ENCODE data around the gene ELAVL2. TPM values are rescaled to one million over a fixed set of nuclear protein-coding genes. Genes with fewer than 3 reads are reported as not detected.

ELAVL2 gene
- polyA plus RNA-seq, 1 donor from 2014 or later = 106 TPM

- Histone ChIP-seq H2AFZ (ENCODE audit: low read depth, low read length) (no peak overlapping the region), H3K9me2 (ENCODE audit: insufficient read depth, low read length) (no peaks in the 10 kb centered on the region), H3K27me3 (ENCODE audit: insufficient read depth, low read depth, low read length) (peaks cover 14% of the 10 kb centered on the region), H3K9ac (ENCODE audit: low read length) (no peak overlapping the region), H3K9me3 (ENCODE audit: low read length) (no peaks in the 10 kb centered on the region), H3K4me3 (ENCODE audit: low read length) (no peak overlapping the region), H3F3A (ENCODE audit: insufficient read depth, low read length, poor library complexity, severe bottlenecking) (no peaks in the 10 kb centered on the region), H3K4me2 (ENCODE audit: low read length) (no peak overlapping the region), H4K20me1 (ENCODE audit: insufficient read depth) (no peaks in the 10 kb centered on the region), H3K79me2 (replicated peaks; ENCODE audit: insufficient read depth, low read length) (peaks cover 5% of the 10 kb centered on the region), H3K27ac (ENCODE audit: low read length) (no peak overlapping the region), H3K36me3 (ENCODE audit: insufficient read depth, low read length) (no peaks in the 10 kb centered on the region)
- TF ChIP-seq RAD21 (conservative IDR thresholded peaks at IDR 0.05) (no peak), POLR2AphosphoS5 (IDR thresholded peaks at IDR 0.05) (no peak), SMC3 (conservative IDR thresholded peaks at IDR 0.05; ENCODE audit: poor library complexity) (no peak)
These were observed 11.0 kb upstream of the ELAVL2 start for GRCh38 chr9:23837038-23837437.

GRCh38 chr9:23830929-23831730 is 5.1 kb upstream of the ELAVL2 start:
- no peak overlapping the region for H2AFZ ChIP-seq (ENCODE audit: low read depth, low read length)
- no peaks in the 10 kb centered on the region for H3K36me3 ChIP-seq (ENCODE audit: insufficient read depth, low read length)
- H3K9me3 ChIP-seq (ENCODE audit: low read length) = no peaks in the 10 kb centered on the region
- no peak overlapping the region for H3K27ac ChIP-seq (ENCODE audit: low read length)
- no peaks in the 10 kb centered on the region for H4K20me1 ChIP-seq (ENCODE audit: insufficient read depth)
- no peaks in the 10 kb centered on the region for H3K9me2 ChIP-seq (ENCODE audit: insufficient read depth, low read length)
- peaks cover 44% of the 10 kb centered on the region for H3K27me3 ChIP-seq (ENCODE audit: insufficient read depth, low read depth, low read length)
- TF ChIP-seq CTCF (IDR thresholded peaks at IDR 0.05; ENCODE audit: poor library complexity, severe bottlenecking) = no peak
- no peak for TF ChIP-seq SMC3 (conservative IDR thresholded peaks at IDR 0.05; ENCODE audit: poor library complexity)
- no peak for TF ChIP-seq REST (IDR thresholded peaks at IDR 0.05; ENCODE audit: borderline replicate concordance)
- TF ChIP-seq MXI1 (conservative IDR thresholded peaks at IDR 0.05; ENCODE audit: poor library complexity, severe bottlenecking) = no peak
- no peak for TF ChIP-seq TAF1 (IDR thresholded peaks at IDR 0.05; ENCODE audit: low read depth)
- no peak for TF ChIP-seq RAD21 (conservative IDR thresholded peaks at IDR 0.05)
- peak; percentile 47 for TF ChIP-seq POLR2AphosphoS5 (IDR thresholded peaks at IDR 0.05)
- H3K9ac ChIP-seq (ENCODE audit: low read length) = no peak overlapping the region
- no peaks in the 10 kb centered on the region for H3F3A ChIP-seq (ENCODE audit: insufficient read depth, low read length, poor library complexity, severe bottlenecking)
- peak overlapping the region; percentile 51 for H3K4me3 ChIP-seq (ENCODE audit: low read length)
- H3K79me2 ChIP-seq (replicated peaks; ENCODE audit: insufficient read depth, low read length) = peaks cover 5% of the 10 kb centered on the region
- H3K4me2 ChIP-seq (ENCODE audit: low read length) = no peak overlapping the region

- Histone ChIP-seq H3K9me3 (ENCODE audit: low read length) (no peaks in the 10 kb centered on the region), H4K20me1 (ENCODE audit: insufficient read depth) (no peaks in the 10 kb centered on the region), H3F3A (ENCODE audit: insufficient read depth, low read length, poor library complexity, severe bottlenecking) (no peaks in the 10 kb centered on the region), H3K27me3 (ENCODE audit: insufficient read depth, low read depth, low read length) (peaks cover 44% of the 10 kb centered on the region), H3K79me2 (replicated peaks; ENCODE audit: insufficient read depth, low read length) (peaks cover 8% of the 10 kb centered on the region), H3K27ac (ENCODE audit: low read length) (no peak overlapping the region), H3K4me3 (ENCODE audit: low read length) (no peak overlapping the region), H3K36me3 (ENCODE audit: insufficient read depth, low read length) (no peaks in the 10 kb centered on the region), H3K4me2 (ENCODE audit: low read length) (no peak overlapping the region), H3K9ac (ENCODE audit: low read length) (no peak overlapping the region), H3K9me2 (ENCODE audit: insufficient read depth, low read length) (no peaks in the 10 kb centered on the region), H2AFZ (ENCODE audit: low read depth, low read length) (no peak overlapping the region)
- TF ChIP-seq EZH2 (IDR thresholded peaks at IDR 0.05; ENCODE audit: borderline replicate concordance, insufficient read depth, low read length, poor library complexity, severe bottlenecking) (no peak), SMC3 (conservative IDR thresholded peaks at IDR 0.05; ENCODE audit: poor library complexity) (no peak), MXI1 (conservative IDR thresholded peaks at IDR 0.05; ENCODE audit: poor library complexity, severe bottlenecking) (no peak), POLR2AphosphoS5 (IDR thresholded peaks at IDR 0.05) (no peak), REST (IDR thresholded peaks at IDR 0.05; ENCODE audit: borderline replicate concordance) (no peak), EP300 (conservative IDR thresholded peaks at IDR 0.05; ENCODE audit: poor library complexity, severe bottlenecking) (no peak), CTCF (IDR thresholded peaks at IDR 0.05; ENCODE audit: poor library complexity, severe bottlenecking) (no peak), TAF1 (IDR thresholded peaks at IDR 0.05; ENCODE audit: low read depth) (no peak), RAD21 (conservative IDR thresholded peaks at IDR 0.05) (no peak)
These were observed 4.4 kb upstream of the ELAVL2 start for GRCh38 chr9:23830476-23830805.
